H9 (cell line): ENCODE data around the gene FTMT. TPM values are rescaled to one million over a fixed set of nuclear protein-coding genes. Genes with fewer than 3 reads are reported as not detected.
A peak's percentile ranks its signal among the peaks of the same experiment; 100 is the strongest.

ENCODE experiments used
- DNase-seq: peaks from one replicate; pipeline ENCODE4 v3.0.0-alpha.2; 2017
- H2AFZ ChIP-seq: one replicate; pipeline ENCODE4 v1.6.1; 2013; ENCODE audit warnings: mild to moderate bottlenecking, low read length, control low read depth, moderate library complexity
- H2AK5ac ChIP-seq: 2 replicates; pipeline ENCODE4 v1.6.1; 2013; ENCODE audit warnings: low read length, control low read depth, mixed read lengths; ENCODE audit not compliant: insufficient read length
- H2BK120ac ChIP-seq: one replicate; pipeline ENCODE4 v1.6.1; 2013; ENCODE audit warnings: low read depth, mild to moderate bottlenecking, low read length, control low read depth, inconsistent platforms; ENCODE audit not compliant: poor library complexity, severe bottlenecking
- H2BK12ac ChIP-seq: 2 replicates; pipeline ENCODE4 v1.6.1; 2013; ENCODE audit warnings: low read length, control low read depth, mixed read lengths, low read depth; ENCODE audit not compliant: insufficient read length
- H2BK15ac ChIP-seq: 2 replicates; pipeline ENCODE4 v1.6.1; 2013; ENCODE audit warnings: low read depth, low read length, control low read depth
- H2BK20ac ChIP-seq: one replicate; pipeline ENCODE4 v1.6.1; 2013; ENCODE audit warnings: low read depth, mild to moderate bottlenecking, low read length, control low read depth, inconsistent platforms; ENCODE audit not compliant: poor library complexity, severe bottlenecking
- H2BK5ac ChIP-seq: 2 replicates; pipeline ENCODE4 v1.6.1; 2013; ENCODE audit warnings: low read length, control low read depth, mixed read lengths; ENCODE audit not compliant: insufficient read length
- H3K14ac ChIP-seq: 2 replicates; pipeline ENCODE4 v1.6.1; 2013; ENCODE audit warnings: low read length, control low read depth; ENCODE audit not compliant: insufficient read depth
- H3K18ac ChIP-seq: 2 replicates; pipeline ENCODE4 v1.6.1; 2013; ENCODE audit warnings: low read depth, mild to moderate bottlenecking, mixed read lengths, low read length, control low read depth; ENCODE audit not compliant: insufficient read length
- H3K23ac ChIP-seq: 2 replicates; pipeline ENCODE4 v1.6.1; 2013; ENCODE audit warnings: low read length, control low read depth, mixed read lengths, low read depth; ENCODE audit not compliant: insufficient read length
- H3K23me2 ChIP-seq: 2 replicates; pipeline ENCODE4 v1.6.1; 2013; ENCODE audit warnings: low read depth, mild to moderate bottlenecking, mixed read lengths, low read length, control low read depth; ENCODE audit not compliant: insufficient read length, poor library complexity, severe bottlenecking
- H3K27ac ChIP-seq: 2 replicates; pipeline ENCODE4 v1.5.1; 2013; ENCODE audit warnings: low read length, control low read depth, mixed read lengths, low read depth; ENCODE audit not compliant: insufficient read length
- H3K27me3 ChIP-seq: 2 replicates; pipeline ENCODE4 v1.6.1; 2013; ENCODE audit warnings: low read length, control low read depth, inconsistent platforms; ENCODE audit not compliant: insufficient read depth
- H3K4ac ChIP-seq: 2 replicates; pipeline ENCODE4 v1.6.1; 2013; ENCODE audit warnings: low read depth, mild to moderate bottlenecking, control low read depth, inconsistent platforms, low read length, moderate library complexity
- H3K4me1 ChIP-seq: 2 replicates; pipeline ENCODE4 v1.6.1; 2013; ENCODE audit warnings: low read length, control low read depth, inconsistent platforms; ENCODE audit not compliant: insufficient read depth
- H3K4me2 ChIP-seq: 2 replicates; pipeline ENCODE4 v1.6.1; 2013; ENCODE audit warnings: low read length, control low read depth, mixed read lengths; ENCODE audit not compliant: insufficient read length, insufficient read depth
- H3K56ac ChIP-seq: 2 replicates; pipeline ENCODE4 v1.6.1; 2013; ENCODE audit warnings: low read depth, mild to moderate bottlenecking, mixed read lengths, low read length, control low read depth; ENCODE audit not compliant: insufficient read length
- H3K79me1 ChIP-seq: 2 replicates; pipeline ENCODE4 v1.6.1; 2013; ENCODE audit warnings: low read depth, mild to moderate bottlenecking, moderate library complexity, low read length, control low read depth, inconsistent platforms; ENCODE audit not compliant: insufficient read depth, poor library complexity, severe bottlenecking
- H3K79me2 ChIP-seq: 2 replicates; pipeline ENCODE4 v1.6.1; 2013; ENCODE audit warnings: low read length, control low read depth, inconsistent platforms; ENCODE audit not compliant: insufficient read depth
- H3K9ac ChIP-seq: 2 replicates; pipeline ENCODE4 v1.6.1; 2013; ENCODE audit warnings: low read length, control low read depth, mixed read lengths; ENCODE audit not compliant: insufficient read length; ENCODE audit errors: extremely low read depth
- H3K9me3 ChIP-seq: one replicate; pipeline ENCODE4 v1.6.1; 2013; ENCODE audit warnings: low read depth, low read length, inconsistent platforms; ENCODE audit not compliant: control insufficient read depth
- H3T11ph ChIP-seq: one replicate; pipeline ENCODE4 v1.6.1; 2013; ENCODE audit warnings: mild to moderate bottlenecking, low read length, control low read depth, inconsistent platforms
- H4K20me1 ChIP-seq: one replicate; pipeline ENCODE4 v1.6.1; 2013; ENCODE audit not compliant: control insufficient read depth, insufficient read length, insufficient read depth
- H4K5ac ChIP-seq: 2 replicates; pipeline ENCODE4 v1.6.1; 2013; ENCODE audit warnings: low read depth, mild to moderate bottlenecking, mixed read lengths, low read length, control low read depth; ENCODE audit not compliant: insufficient read length
- H4K8ac ChIP-seq: replicated peaks from 2 replicates; pipeline ENCODE4 v1.6.1; 2013; ENCODE audit warnings: low read length, control low read depth, mixed read lengths, low read depth; ENCODE audit not compliant: insufficient read length
- H4K91ac ChIP-seq: 2 replicates; pipeline ENCODE4 v1.6.1; 2013; ENCODE audit warnings: low read depth, mild to moderate bottlenecking, moderate library complexity, mixed read lengths, low read length, control low read depth; ENCODE audit not compliant: insufficient read length
- H3K27ac Mint-ChIP-seq, 3 experiments: 2 replicates in 2 of 3; 3 replicates in 1 of 3; pipeline ENCODE4 v1.8.0; 2020 to 2021; ENCODE audit warnings: mixed read lengths in 3 of 3, mild to moderate bottlenecking in 1 of 3, moderate library complexity in 1 of 3
- H3K27me3 Mint-ChIP-seq: 2 replicates; pipeline ENCODE4 v1.8.0; 2021; ENCODE audit warnings: low read depth, mild to moderate bottlenecking, moderate library complexity, mixed read lengths
- H3K36me3 Mint-ChIP-seq, 3 experiments: 2 replicates in 2 of 3; 3 replicates in 1 of 3; pipeline ENCODE4 v1.8.0; 2020 to 2021; ENCODE audit warnings: low read depth in 3 of 3, mixed read lengths in 3 of 3; ENCODE audit not compliant: insufficient read depth in 1 of 3
- H3K4me1 Mint-ChIP-seq, 2 experiments: 2 replicates each; pipeline ENCODE4 v1.8.0; 2020; ENCODE audit warnings: mixed read lengths in 2 of 2
- H3K4me3 Mint-ChIP-seq, 2 experiments: 2 replicates in 1 of 2; 3 replicates in 1 of 2; pipeline ENCODE4 v1.8.0; 2020 to 2021; ENCODE audit warnings: mild to moderate bottlenecking in 2 of 2, mixed read lengths in 2 of 2, moderate library complexity in 1 of 2
- H3K9me3 Mint-ChIP-seq, 2 experiments: 2 replicates in 1 of 2; 3 replicates in 1 of 2; pipeline ENCODE4 v1.8.0; 2020; ENCODE audit warnings: mild to moderate bottlenecking in 2 of 2, mixed read lengths in 2 of 2, moderate library complexity in 1 of 2
- WGBS: extraction: QIAGEN DNeasy Blood & Tissue Kit; methylation state at CpG from one replicate; pipeline ENCODE4 v1.1.7; 2013; ENCODE audit warnings: missing lambda C conversion rate, low lambda C conversion rate, mixed read lengths; ENCODE audit not compliant: insufficient read length; ENCODE audit errors: extremely low coverage; 5-methylcytosine and 5-hydroxymethylcytosine counted together
- total RNA-seq: library from RNA; stranded (reverse); gene quantifications from 2 replicates; pipeline ENCODE4 v1.2.1, GENCODE V29; 2021
- TF ChIP-seq, protein P1 (sequence below): fragments of 200-600 bp; sonication (generic); conservative IDR thresholded peaks from 3 replicates; pipeline ENCODE4 v1.8.0; 2021; ENCODE audit warnings: antibody characterized with exemption, mild to moderate bottlenecking

FTMT gene
- total RNA-seq, 1 experiment from 2014 or later: not detected

DNA sequence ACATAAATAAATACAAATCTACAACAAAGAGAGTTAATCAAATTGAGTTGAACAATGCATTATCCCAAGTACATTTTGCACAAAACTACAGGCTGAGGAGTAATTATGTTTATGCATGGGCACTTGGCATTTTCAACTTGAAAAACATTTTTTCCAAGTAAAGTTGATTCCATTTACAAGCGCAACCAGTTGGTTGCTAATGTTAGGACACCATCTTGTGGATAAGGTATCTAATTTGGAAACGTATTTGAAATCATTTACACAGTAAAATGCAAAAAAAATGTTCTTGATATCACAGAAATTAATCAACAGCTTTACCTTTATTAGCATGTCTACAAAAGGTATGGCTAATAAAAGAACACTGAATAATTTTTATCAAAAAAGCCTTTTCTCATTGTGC, 18.8 kb downstream of the FTMT start:
- Histone ChIP-seq H3K18ac (no peak overlapping the region), H3K23me2 (no peaks in the 10 kb centered on the region), H2BK5ac (no peak overlapping the region), H4K5ac (no peak overlapping the region), H3K14ac (no peak overlapping the region), H2BK12ac (no peak overlapping the region), H3K56ac (no peak overlapping the region), H3K23ac (no peak overlapping the region), H2BK120ac (no peak overlapping the region), H3K79me1 (no peaks in the 10 kb centered on the region), H2AFZ (no peak overlapping the region), H3K27ac (no peak overlapping the region), H3T11ph (no peak overlapping the region), H4K20me1 (no peaks in the 10 kb centered on the region), H3K27me3 (no peaks in the 10 kb centered on the region), H4K8ac (no peak overlapping the region), H3K4me1 (no peaks in the 10 kb centered on the region), H3K4me2 (no peak overlapping the region), H3K9me3 (no peaks in the 10 kb centered on the region), H2BK20ac (no peak overlapping the region), H3K9ac (no peak overlapping the region), H3K79me2 (no peaks in the 10 kb centered on the region), H4K91ac (no peak overlapping the region), H2BK15ac (no peak overlapping the region), H2AK5ac (no peak overlapping the region), H3K4ac (no peak overlapping the region)
- WGBS: no CpG with 5 or more reads among the region's 2 CpGs
- TF ChIP-seq, protein P1, sequence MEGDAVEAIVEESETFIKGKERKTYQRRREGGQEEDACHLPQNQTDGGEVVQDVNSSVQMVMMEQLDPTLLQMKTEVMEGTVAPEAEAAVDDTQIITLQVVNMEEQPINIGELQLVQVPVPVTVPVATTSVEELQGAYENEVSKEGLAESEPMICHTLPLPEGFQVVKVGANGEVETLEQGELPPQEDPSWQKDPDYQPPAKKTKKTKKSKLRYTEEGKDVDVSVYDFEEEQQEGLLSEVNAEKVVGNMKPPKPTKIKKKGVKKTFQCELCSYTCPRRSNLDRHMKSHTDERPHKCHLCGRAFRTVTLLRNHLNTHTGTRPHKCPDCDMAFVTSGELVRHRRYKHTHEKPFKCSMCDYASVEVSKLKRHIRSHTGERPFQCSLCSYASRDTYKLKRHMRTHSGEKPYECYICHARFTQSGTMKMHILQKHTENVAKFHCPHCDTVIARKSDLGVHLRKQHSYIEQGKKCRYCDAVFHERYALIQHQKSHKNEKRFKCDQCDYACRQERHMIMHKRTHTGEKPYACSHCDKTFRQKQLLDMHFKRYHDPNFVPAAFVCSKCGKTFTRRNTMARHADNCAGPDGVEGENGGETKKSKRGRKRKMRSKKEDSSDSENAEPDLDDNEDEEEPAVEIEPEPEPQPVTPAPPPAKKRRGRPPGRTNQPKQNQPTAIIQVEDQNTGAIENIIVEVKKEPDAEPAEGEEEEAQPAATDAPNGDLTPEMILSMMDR: peak; percentile 52; the same call in 2 of the 3 replicates
- Mint-ChIP-seq H3K27ac (no peak overlapping the region), H3K4me1 (no peaks in the 10 kb centered on the region; a peak in 1 of 4 replicates), H3K4me3 (no peak overlapping the region), H3K36me3 (no peaks in the 10 kb centered on the region), H3K9me3 (no peaks in the 10 kb centered on the region), H3K27me3 (no peaks in the 10 kb centered on the region; the same call in 1 of the 2 replicates)
- no peak for DNase-seq
